Measurements from ENCODE around the gene KCNJ11.

Gene KCNJ11

DNA sequence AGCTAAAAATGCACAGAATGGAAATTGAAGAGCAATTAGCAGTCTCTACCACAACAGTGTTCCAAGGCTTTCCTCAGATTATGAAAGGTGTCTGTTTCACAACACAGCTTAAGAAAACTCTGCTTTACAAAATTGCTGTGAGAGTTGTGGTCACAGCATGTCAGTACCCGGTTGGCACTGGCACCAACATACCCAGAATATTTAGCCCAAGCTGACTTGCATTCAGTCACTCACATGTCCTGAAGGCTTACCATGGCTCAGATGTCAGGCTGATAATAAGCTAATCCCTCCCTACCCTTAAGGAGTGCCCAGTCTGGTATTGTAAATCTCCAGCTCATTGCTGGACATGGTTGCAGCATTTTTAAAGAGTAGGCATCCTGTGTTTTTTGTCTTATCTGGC lies 22.0 kb downstream of the KCNJ11 start:
- DNase-seq (ENCODE audit: low read depth in 2 of 2), result no peak

DNA sequence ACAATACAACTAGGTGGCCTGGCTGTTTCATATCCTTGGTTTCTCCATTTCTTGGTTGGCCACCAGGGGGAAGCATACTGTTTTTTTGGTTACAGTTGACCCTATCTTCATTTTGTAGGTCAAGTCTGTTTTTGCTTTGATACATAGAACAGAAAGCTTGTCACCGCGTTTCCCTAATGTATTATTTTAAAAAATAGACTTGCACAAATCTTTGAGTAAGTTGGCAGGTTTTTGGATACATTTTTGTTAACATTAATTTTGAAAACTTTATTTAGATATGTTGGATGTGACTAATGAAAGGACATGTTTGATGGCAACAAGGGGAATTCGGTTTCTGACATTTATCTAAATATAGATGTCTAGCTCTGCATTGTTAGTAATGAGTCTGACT lies 33.9 kb downstream of the KCNJ11 start:
- DNase-seq (ENCODE audit: low read depth in 2 of 2), result peak; percentile 27 to 43

DNA sequence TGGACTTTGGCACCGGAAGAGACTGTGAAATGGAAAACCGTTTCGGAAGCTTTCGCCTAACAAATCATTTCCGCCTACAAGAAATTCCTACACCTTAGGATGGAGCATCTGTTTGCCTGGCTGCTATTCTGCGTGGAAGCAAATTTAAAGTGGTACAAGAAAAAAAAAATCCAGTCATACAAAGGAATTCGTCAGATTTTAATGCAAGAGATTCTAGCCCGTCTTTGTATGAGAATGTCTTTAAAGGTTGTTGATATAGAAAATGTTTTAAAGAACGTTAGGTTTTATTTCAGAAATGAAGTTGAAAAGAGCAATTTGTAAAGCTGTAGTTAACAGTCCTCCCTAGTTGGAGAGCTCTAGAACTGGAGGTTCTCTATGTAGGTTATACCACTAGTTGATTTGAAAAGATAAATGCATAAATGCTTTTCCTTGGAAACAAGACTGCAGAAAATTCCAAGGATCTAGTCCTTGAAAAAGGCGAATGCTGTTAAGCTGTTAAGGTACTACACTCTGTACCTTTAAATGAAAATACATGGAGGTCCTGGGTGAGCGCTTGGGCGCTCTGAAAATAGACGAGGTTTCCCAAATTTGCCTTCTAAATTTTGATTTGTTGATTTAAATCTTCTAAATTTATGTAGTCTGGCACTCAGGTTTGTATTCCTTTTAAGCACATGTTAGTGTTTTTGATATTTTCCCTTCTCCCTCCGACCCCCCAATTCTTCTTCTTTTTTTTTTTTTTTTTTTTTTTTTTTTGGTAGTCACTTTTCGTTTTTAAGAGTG lies 34.4 kb downstream of the KCNJ11 start:
- no peak for DNase-seq (ENCODE audit: low read depth in 2 of 2)

DNA sequence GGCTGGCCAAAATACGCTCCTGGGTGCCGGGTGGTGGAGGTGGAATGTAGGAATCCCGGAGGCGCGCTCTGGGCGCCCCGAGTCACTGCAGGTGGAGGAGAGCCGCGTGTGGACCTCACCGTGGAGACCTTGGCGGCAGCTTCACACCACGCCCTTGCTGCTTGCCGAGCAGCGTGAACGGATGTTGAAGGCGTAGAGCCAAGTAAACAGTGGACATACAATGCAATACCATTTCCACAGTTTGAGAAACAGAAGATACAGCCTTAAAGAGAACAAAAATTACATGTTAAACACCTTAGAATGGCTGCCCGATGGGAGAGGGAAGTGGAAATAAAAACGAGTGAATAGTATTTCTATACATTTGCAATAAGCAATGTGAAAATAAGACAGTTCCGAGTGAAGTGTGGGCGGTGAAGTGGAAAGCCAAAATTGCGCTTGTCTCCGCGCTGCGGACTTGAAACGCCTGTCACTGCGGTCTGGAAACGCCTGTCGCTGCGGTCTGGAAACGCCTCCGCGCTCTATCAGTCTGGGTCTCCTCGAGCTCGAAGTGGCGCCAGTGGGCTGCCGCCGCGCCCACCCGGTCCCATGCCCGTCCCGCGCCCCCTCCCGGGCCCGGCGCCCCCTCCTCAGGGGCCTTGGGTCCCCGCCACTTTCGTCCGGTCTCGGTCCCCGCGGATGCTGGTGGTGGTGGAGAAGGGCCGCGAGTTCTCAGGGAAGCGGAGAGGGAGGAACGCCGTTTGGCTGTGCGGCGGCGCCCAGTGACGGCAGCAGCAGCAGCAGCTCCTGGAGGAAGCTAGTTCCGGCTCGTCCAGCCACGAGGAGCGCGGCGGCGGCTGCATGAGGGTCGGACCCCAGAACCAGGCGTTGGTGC lies 35.3 kb downstream of the KCNJ11 start:
- DNase-seq (ENCODE audit: low read depth in 2 of 2), result peak; percentile 67 to 75

DNA sequence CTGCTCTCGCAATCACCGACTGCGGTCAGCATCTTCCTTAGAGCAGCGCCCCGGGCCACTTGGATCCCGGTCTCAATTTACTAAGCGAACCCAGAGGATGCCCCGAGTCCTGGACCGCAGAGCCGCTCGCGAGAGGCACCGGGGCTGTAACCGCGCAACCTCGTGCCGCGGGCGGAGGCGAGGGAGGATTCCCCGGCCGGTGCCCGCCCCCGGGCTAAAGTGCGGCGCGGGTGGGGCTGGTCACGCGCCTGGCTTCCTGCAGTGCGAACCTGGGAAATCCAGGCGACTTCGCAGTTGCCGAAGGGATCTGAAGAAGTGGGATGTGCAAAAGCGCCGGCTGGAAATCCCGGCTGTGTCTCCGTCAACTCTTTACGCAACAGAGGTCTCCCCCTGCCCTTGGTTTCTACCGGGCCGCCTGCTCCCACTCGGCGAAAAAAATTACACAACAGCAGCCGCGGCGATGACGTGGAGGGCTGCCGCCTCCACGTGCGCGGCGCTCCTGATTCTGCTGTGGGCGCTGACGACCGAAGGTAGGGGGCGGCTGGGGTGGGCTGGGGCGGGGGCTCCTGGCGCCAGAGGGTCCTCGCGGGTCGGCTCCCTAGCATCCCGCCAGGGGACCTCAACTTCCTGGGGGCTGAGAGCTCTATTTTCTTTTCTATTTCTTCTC lies 36.8 kb downstream of the KCNJ11 start, which contains the start of gene NCR3LG1:
Gene NCR3LG1 (plus strand): TSS at position 291 of the 667 bp plus-strand sequence. CDS start 170 bp downstream, at position 461.
- peak; percentile 50 to 71 for DNase-seq (ENCODE audit: low read depth in 2 of 2)

DNA sequence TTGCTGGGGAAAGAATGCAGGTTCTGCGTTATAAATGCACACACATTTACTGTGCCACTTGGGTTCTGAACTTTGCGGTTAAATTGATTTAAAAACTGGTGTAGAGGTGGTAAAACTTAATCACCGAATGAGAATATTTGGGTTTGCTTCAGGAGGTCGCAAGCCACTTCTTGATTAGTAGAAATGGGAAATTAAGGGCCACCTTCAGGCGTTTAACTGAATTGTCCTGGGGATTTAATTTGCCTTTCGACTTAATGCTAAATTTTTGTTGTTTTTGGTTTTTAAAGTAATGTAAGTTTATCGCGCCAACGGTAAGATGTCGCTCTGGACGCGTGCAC lies 37.3 kb downstream of the KCNJ11 start:
- no peak for DNase-seq (ENCODE audit: low read depth in 2 of 2)

DNA sequence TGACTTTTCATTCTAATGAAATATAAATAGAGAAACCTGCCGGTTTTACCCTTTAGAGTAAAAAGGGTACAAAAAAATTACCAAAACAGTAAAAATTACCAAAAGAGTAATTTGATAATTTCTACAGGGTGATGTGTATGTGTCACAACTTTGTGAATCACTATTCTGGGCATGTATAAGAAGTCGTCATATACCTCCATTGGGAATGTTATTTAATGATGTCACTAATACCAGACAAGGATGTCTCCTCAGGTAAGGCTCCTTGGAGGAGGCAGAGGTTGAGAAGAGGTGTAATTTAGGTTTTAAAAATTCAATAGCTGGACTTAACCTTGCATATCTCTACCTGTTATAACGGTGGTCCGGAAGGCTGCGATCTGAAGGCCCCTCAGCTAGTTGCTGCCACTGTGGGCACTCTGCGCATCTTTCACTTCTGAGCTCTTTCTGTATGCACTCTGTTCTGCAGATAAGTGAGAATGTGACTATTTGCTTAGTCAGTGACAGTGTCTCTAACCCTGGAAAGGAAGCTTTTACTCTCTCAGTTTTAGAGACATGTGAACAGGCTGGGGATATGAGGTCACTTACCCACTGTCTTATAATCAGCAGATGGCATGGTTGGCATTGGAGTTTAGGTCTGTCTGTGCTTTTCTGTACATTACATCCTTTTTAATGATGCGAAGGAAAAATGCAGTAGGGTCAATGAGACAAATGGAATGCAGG lies 37.8 kb downstream of the KCNJ11 start:
- no peak for DNase-seq (ENCODE audit: low read depth in 2 of 2)

DNA sequence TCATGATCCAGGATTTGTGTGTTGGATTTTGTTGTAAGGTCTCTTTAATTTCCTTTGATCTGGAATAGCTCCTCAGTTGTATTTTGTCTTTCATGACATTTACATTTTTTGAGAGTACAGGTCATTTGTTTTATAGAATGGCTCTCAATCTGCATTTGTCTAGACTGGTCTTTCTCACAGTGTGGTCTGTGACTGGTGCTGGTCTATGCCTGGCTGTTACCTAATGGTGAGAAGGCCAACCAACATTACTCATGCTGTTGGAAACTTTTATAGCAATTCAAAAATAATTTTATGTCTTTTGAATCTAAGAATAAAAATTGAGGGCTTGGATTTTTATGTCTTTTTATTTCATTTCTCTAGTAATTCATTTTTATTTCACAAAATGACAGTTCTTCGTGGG lies 40.8 kb downstream of the KCNJ11 start:
- DNase-seq (ENCODE audit: low read depth in 2 of 2), result no peak

DNA sequence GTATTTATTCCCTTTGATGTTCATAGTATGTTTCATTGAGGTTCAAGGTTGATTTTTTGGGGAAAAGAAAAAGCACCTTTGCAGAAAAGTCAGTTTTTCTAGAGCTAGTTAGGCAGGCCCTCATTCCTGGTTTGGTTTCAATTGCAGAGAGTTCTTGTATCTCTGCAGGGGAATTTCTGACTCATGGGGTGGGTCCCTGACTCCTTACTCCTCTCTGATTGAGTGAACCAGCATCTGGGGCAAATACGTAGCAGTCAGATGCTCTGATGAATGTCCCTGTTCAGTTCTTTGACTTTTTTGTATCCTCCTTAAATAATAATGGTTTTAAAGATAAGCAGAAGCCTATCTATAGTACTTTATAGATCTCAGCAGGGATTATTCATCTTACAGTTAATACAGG lies 44.6 kb downstream of the KCNJ11 start:
- DNase-seq (ENCODE audit: low read depth in 2 of 2), result peak; percentile 5 to 15

DNA sequence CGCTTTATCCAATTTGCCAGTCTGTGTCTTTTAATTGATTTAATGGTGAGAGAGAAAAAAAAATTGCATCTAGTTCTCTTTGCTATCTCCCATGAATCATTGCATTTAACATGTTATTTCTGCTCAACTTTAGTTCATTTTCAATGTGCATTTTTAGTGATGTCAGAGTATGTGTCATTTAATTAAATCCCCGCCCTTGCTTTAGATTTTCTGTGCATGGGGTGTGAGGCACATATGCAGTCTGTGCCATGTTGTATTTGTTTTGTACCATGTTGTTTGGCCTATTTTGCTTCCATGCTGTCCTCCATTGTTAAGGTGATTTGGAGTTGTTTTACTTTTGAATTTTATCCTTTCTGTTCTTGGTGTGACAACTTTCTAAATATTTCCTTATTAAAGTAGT lies 45.2 kb downstream of the KCNJ11 start:
- no peak for DNase-seq (ENCODE audit: low read depth in 2 of 2)

Measured in stimulated activated CD8-positive, alpha-beta memory T cell treated with anti-CD3 and anti-CD28 coated beads, Interleukin-7, amount 100 ng/mL, for 4 hours (primary cell).